Lower lobe of right lung (tissue), 2 donors: ENCODE results near the gene TMEM184A. TPM values are rescaled to one million over a fixed set of nuclear protein-coding genes. Genes with fewer than 3 reads are reported as not detected.

Experiments used
- ATAC-seq, 2 donors: fragments of 200-7000 bp; cut with Tn5 transposase; one replicate each; pipeline ENCODE4 v1.9.1; 2020 to 2022; ENCODE audit warnings: mild to moderate bottlenecking in 2 of 2, moderate library complexity in 2 of 2
- DNase-seq: peaks from one replicate; pipeline ENCODE4 v3.0.0-alpha.2; 2020
- H3K27ac ChIP-seq: fragments of 200-600 bp; one replicate; pipeline ENCODE4 v1.8.0; 2022
- H3K27me3 ChIP-seq: fragments of 200-600 bp; one replicate; pipeline ENCODE4 v1.8.0; 2022; ENCODE audit warnings: low read depth
- H3K36me3 ChIP-seq: fragments of 200-600 bp; one replicate; pipeline ENCODE4 v1.8.0; 2022; ENCODE audit warnings: mild to moderate bottlenecking
- H3K4me1 ChIP-seq: fragments of 200-600 bp; one replicate; pipeline ENCODE4 v1.8.0; 2022
- H3K4me3 ChIP-seq: fragments of 200-600 bp; one replicate; pipeline ENCODE4 v1.8.0; 2022; ENCODE audit warnings: mild to moderate bottlenecking
- H3K9me3 ChIP-seq: fragments of 200-600 bp; one replicate; pipeline ENCODE4 v1.8.0; 2022
- CTCF ChIP-seq: fragments of 200-600 bp; IDR thresholded peaks from one replicate; pipeline ENCODE4 v1.8.0; 2022; ENCODE audit warnings: antibody characterized with exemption, mild to moderate bottlenecking
- intact Hi-C: fragments of 100-400 bp; cut with DNase I; formaldehyde crosslinking; loops from one replicate; pipeline ENCODE4 v1.11.0; 2022
- total RNA-seq: library from RNA; stranded (reverse); fragmentation: NEBNext Ultra II Directional; extraction: Animal tissue kit (Norgen Biotek cat#: 25700); gene quantifications from one replicate; pipeline ENCODE4 v1.2.1, GENCODE V29; 2021
- donor health status: DM: no; HTN: yes; CAD: no; lungs with severe emphysema.

TMEM184A gene
- total RNA-seq, 1 donor from 2014 or later, result 4.3 TPM

DNA sequence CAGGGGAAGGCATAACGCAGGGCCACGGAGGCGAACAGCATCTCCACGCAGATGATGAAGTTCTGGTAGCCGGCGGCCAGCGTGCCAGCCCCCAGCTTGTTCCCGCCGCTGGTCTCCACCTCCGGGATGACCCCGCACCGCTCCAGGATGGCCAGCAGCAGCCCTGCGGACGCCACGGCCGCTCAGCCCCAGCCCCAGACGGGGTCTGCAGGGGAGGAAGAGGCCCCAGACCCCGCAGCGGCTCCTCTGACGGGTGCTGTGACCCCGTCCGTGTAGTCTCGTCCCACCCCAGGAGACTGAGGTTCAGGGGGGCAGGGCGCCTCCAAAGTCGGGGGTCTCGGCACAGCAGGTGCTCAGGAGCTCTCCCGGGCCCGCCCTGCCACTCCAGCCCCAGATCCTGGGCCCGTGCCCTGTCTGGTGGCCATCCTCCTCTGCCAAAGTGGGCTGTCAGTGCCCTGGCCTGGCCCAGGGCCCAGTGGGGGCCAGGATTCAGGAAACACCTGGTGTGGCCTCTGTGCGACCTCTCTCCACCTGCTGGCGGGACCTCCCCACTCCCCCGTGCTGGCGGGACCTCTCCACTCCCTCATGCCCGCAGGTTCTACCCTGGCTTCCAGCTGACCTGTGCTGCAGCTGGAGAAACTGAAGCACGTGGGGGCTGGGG, 8.1 kb downstream of the TMEM184A start:
- ATAC-seq (no peak), DNase-seq (no peak)
- Histone ChIP-seq H3K36me3 (peaks cover 17% of the 10 kb centered on the region), H3K4me3 (no peak overlapping the region), H3K4me1 (no peaks in the 10 kb centered on the region), H3K27me3 (no peaks in the 10 kb centered on the region), H3K9me3 (no peaks in the 10 kb centered on the region), H3K27ac (no peak overlapping the region)
- intact Hi-C loops, result no loop called here
- no peak for TF ChIP-seq CTCF

GRCh38 chr7:1546909-1547776, 8.9 kb downstream of the TMEM184A start:
- TF ChIP-seq CTCF, result no peak
- no peaks in the 10 kb centered on the region for H3K4me1 ChIP-seq
- H3K9me3 ChIP-seq, result no peaks in the 10 kb centered on the region
- H3K27me3 ChIP-seq, result no peaks in the 10 kb centered on the region
- peaks cover 25% of the 10 kb centered on the region for H3K36me3 ChIP-seq
- H3K4me3 ChIP-seq, result no peak overlapping the region
- H3K27ac ChIP-seq, result no peak overlapping the region
- no peak for DNase-seq
- no peak for ATAC-seq
- intact Hi-C loops, result no loop called here

- no peak overlapping the region for H3K27ac ChIP-seq
- no peak for DNase-seq
- no peak overlapping the region for H3K4me3 ChIP-seq
- no peak for TF ChIP-seq CTCF
- no peaks in the 10 kb centered on the region for H3K27me3 ChIP-seq
- intact Hi-C loops, result no loop called here
- H3K4me1 ChIP-seq, result no peaks in the 10 kb centered on the region
- peaks cover 32% of the 10 kb centered on the region for H3K36me3 ChIP-seq
- no peak for ATAC-seq
- H3K9me3 ChIP-seq, result no peaks in the 10 kb centered on the region
These were observed 9.6 kb downstream of the TMEM184A start for GRCh38 chr7:1546274-1546908.

- no peak for DNase-seq
- Histone ChIP-seq H3K4me3 (no peak overlapping the region), H3K27me3 (no peaks in the 10 kb centered on the region), H3K9me3 (no peaks in the 10 kb centered on the region), H3K27ac (no peak overlapping the region), H3K36me3 (peaks cover 40% of the 10 kb centered on the region), H3K4me1 (no peaks in the 10 kb centered on the region)
- TF ChIP-seq CTCF, result no peak
- ATAC-seq, result no peak
- intact Hi-C loops, result no loop called here
These were observed 10.4 kb downstream of the TMEM184A start for GRCh38 chr7:1545417-1546246.

DNA sequence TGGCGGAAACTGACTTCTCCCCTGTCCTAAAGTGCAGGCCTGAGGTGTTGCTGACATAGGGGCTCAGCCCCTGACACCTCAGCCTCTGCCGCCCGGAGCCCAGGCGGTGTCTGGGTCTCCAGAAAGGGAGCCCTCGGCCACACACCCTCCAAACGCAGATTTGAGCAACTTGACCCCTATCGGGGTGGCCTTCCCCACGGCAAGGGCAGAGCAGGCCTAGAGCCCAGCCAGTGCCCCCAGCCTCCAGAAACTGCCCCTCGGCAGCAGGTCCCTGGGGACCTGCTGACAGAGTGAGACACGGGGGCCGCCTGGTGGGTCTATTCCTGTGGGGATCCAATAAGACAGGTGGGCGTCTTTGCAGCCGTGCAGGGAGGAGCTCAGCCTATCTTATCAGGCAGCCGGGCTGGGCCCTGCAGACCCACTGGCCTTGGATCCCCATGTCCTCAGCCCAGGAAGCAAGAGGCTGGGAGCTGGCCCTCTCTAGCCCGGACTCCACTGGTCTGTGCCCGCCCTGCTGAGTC, 11.0 kb downstream of the TMEM184A start:
- intact Hi-C loops, result no loop called here
- Histone ChIP-seq H3K36me3 (peaks cover 46% of the 10 kb centered on the region), H3K9me3 (no peaks in the 10 kb centered on the region), H3K4me1 (no peaks in the 10 kb centered on the region), H3K27me3 (no peaks in the 10 kb centered on the region), H3K27ac (no peak overlapping the region), H3K4me3 (no peak overlapping the region)
- no peak for TF ChIP-seq CTCF
- DNase-seq, result no peak
- ATAC-seq, result no peak
